Transverse colon (tissue), 4 donors: ENCODE results near the gene IL18.

Experiments used
- CTCF ChIP-seq, 5 experiments: fragments of 200-600 bp in 3 of 5; fragments of 450-650 bp in 2 of 5; sonication (generic) in 3 of 5; IDR thresholded peaks; 1 replicate in 2 of 5; 2 replicates in 3 of 5; pipeline ENCODE4 v1.5.1; 2016 to 2017; ENCODE audit warnings: antibody characterized with exemption in 5 of 5, inconsistent platforms in 3 of 5, mild to moderate bottlenecking in 2 of 5, moderate library complexity in 1 of 5
- POLR2A ChIP-seq: fragments of 450-650 bp; IDR thresholded peaks from one replicate; pipeline ENCODE4 v1.6.1; 2016; ENCODE audit warnings: antibody characterized with exemption, mild to moderate bottlenecking, moderate library complexity
- POLR2AphosphoS5 ChIP-seq, 3 donors: sonication (generic); formaldehyde crosslinking; IDR thresholded peaks; one replicate each; pipeline ENCODE4 v1.6.1; 2016; ENCODE audit warnings: antibody characterized with exemption in 3 of 3

- TF ChIP-seq CTCF (IDR thresholded peaks at IDR 0.05) (no peak), POLR2A (no peak), POLR2AphosphoS5 (IDR thresholded peaks at IDR 0.05) (no peak)
Measured at GRCh38 chr11:112212290-112212689, 48.4 kb upstream of the IL18 start.
